ENCODE measurements around the gene SLC7A14. TPM values are rescaled to one million over a fixed set of nuclear protein-coding genes. Genes with fewer than 3 reads are reported as not detected.

SLC7A14 gene
- polyA plus RNA-seq, 1 experiment: 0.60 TPM

- Histone ChIP-seq H3K27me3 (ENCODE audit: control insufficient read depth, insufficient read depth, low read length) (no peaks in the 10 kb centered on the region), H3K4me3 (ENCODE audit: low read depth, low read length) (no peak overlapping the region), H3K36me3 (ENCODE audit: control insufficient read depth, insufficient read depth, low read length) (no peaks in the 10 kb centered on the region)
- TF ChIP-seq CTCF (IDR thresholded peaks at IDR 0.05; ENCODE audit: insufficient read depth, low read depth, low read length): no peak
- DNase-seq (ENCODE audit: low read depth): no peak
- CTCF ChIA-PET: interaction anchor here (1.2 to 2.3 kb wide), 2 partner anchors 12 to 14 kb away, joined by 3 to 8 read pairs; no protein-coding TSS in a partner anchor
- POLR2A ChIA-PET: no interaction called here
Measured at GRCh38 chr3:170598091-170598502, 12.2 kb upstream of the SLC7A14 start.

GRCh38 chr3:170594528-170594927 is 8.7 kb upstream of the SLC7A14 start:
- DNase-seq (ENCODE audit: low read depth): no peak
- Histone ChIP-seq H3K36me3 (ENCODE audit: control insufficient read depth, insufficient read depth, low read length) (no peaks in the 10 kb centered on the region), H3K27me3 (ENCODE audit: control insufficient read depth, insufficient read depth, low read length) (peaks cover 8% of the 10 kb centered on the region; the same call in 1 of the 2 replicates), H3K4me3 (ENCODE audit: low read depth, low read length) (no peak overlapping the region)
- ChIA-PET CTCF (no interaction called here), POLR2A (no interaction called here)
- TF ChIP-seq CTCF (IDR thresholded peaks at IDR 0.05; ENCODE audit: insufficient read depth, low read depth, low read length): no peak

DNA sequence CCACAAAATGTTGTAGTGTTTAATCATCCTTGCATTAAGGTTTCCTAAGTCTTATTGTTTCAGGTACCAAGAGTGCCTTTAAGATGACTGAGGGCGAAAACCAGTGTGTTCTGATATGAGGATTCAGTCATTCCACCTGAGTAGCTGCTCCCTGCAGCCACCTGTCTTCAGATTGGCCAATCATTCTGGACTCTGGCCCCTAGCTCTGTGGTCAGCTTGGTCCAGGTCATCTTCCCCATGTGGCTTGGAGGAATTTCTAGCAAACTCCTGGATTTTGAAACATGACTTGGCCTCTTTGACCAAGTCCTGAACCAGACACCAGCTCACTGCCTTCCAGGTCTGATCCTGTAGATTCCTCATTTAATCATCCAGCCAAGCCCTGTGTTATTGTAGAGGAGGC is 7.8 kb upstream of the SLC7A14 start:
- Histone ChIP-seq H3K36me3 (ENCODE audit: control insufficient read depth, insufficient read depth, low read length) (no peaks in the 10 kb centered on the region), H3K27me3 (ENCODE audit: control insufficient read depth, insufficient read depth, low read length) (peaks cover 8% of the 10 kb centered on the region), H3K4me3 (ENCODE audit: low read depth, low read length) (no peak overlapping the region)
- no peak for DNase-seq (ENCODE audit: low read depth)
- TF ChIP-seq CTCF (IDR thresholded peaks at IDR 0.05; ENCODE audit: insufficient read depth, low read depth, low read length): no peak
- POLR2A ChIA-PET: no interaction called here
- CTCF ChIA-PET: interaction anchor here (0.6 kb wide), 1 partner anchor 1596 kb away, joined by 3 read pairs; no protein-coding TSS in a partner anchor

- TF ChIP-seq CTCF (IDR thresholded peaks at IDR 0.05; ENCODE audit: insufficient read depth, low read depth, low read length): no peak
- peaks cover 27% of the 10 kb centered on the region for H3K27me3 ChIP-seq (ENCODE audit: control insufficient read depth, insufficient read depth, low read length)
- POLR2A ChIA-PET: no interaction called here
- no peaks in the 10 kb centered on the region for H3K36me3 ChIP-seq (ENCODE audit: control insufficient read depth, insufficient read depth, low read length)
- DNase-seq (ENCODE audit: low read depth): no peak
- H3K4me3 ChIP-seq (ENCODE audit: low read depth, low read length): no peak overlapping the region
- CTCF ChIA-PET: no interaction called here
Measured at GRCh38 chr3:170589113-170589512, 3.2 kb upstream of the SLC7A14 start.

DNA sequence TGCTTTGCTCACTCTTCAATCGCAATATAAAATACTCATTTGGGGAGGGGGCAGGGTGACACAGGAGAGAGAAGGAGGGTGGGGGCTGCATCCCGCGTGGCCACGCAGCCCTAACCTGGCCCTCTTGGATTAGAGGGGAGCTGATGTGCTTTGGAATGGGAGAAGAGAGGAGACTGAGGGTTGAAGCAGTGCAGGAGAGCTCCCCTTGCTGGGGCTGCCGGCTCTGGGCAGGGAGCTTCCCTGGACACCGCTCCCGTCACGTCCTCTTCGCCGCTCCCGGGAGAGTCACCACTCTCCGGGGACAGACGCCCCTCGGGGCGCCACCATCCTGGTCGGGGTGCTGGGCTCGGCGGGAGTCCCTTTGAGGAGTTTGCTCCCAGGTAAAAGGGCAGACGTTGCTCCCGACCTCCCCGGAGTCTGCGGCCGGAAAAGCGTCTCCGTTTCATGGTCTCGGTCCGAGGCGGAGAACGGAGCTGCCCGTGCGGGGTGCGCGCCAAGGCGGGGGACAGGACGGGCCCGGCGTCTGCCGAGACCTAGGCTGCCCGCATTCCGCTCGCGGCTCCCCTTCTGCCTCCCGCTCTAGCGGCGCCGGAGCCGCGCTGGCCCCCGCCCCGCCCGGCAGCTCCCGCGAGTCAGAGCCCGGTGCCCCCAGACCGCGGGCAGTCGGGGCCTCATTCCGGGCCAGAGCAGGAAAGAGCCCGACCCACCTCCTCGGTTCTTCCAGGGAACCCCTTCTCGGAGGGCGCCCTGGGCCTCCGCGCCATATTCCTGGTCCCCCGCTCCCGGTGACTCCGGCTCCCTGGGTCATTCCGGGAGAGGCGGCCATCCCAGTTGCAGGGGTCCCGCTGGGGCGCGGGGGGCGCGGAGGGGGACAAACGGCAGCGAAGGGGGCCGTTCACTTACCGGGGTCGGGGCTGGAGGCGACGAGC is 603 bp downstream of the SLC7A14 start:
- Histone ChIP-seq H3K27me3 (ENCODE audit: control insufficient read depth, insufficient read depth, low read length) (peaks cover 20% of the 10 kb centered on the region), H3K4me3 (ENCODE audit: low read depth, low read length) (peak overlapping the region; percentile 42), H3K36me3 (ENCODE audit: control insufficient read depth, insufficient read depth, low read length) (no peaks in the 10 kb centered on the region)
- no peak for DNase-seq (ENCODE audit: low read depth)
- TF ChIP-seq CTCF (IDR thresholded peaks at IDR 0.05; ENCODE audit: insufficient read depth, low read depth, low read length): no peak
- CTCF ChIA-PET: interaction anchor here (1.0 to 1.6 kb wide), 6 partner anchors 13 to 227 kb away, joined by 3 to 8 read pairs (median 4); no protein-coding TSS in a partner anchor
- POLR2A ChIA-PET: no interaction called here
